CD8-positive, alpha-beta memory T cell (primary cell): ENCODE measurements around the gene ZNF865. TPM values are rescaled to one million over a fixed set of nuclear protein-coding genes. Genes with fewer than 3 reads are reported as not detected.

ENCODE experiments used
- CTCF ChIA-PET: fragments of 350-600 bp; sonication (Branson Sonifier 250); formaldehyde crosslinking; loops from one replicate; lab custom pipeline; 2021; ENCODE audit warnings: antibody characterized with exemption; lab: Charles Lee
- POLR2A ChIA-PET: fragments of 350-600 bp; sonication (Branson Sonifier 250); formaldehyde crosslinking; loops from one replicate; lab custom pipeline; 2021; ENCODE audit warnings: antibody characterized with exemption; lab: Charles Lee
- DNase-seq, 5 donors: peaks; one replicate each; pipeline versions ENCODE4 v3.0.0 to v3.0.0-alpha.2; 2020 to 2022; ENCODE audit warnings: mixed read lengths in 1 of 5
- H3K27ac ChIP-seq: one replicate; pipeline ENCODE4 v1.7.0; 2013; ENCODE audit warnings: low read depth, mild to moderate bottlenecking, low read length, moderate library complexity
- H3K27me3 ChIP-seq: 2 replicates; pipeline ENCODE4 v1.7.0; 2013; ENCODE audit warnings: low read length, mild to moderate bottlenecking; ENCODE audit not compliant: insufficient read depth, poor library complexity, severe bottlenecking
- H3K36me3 ChIP-seq: 2 replicates; pipeline ENCODE4 v1.7.0; 2013; ENCODE audit warnings: mild to moderate bottlenecking, low read length, moderate library complexity; ENCODE audit not compliant: insufficient read depth
- H3K4me1 ChIP-seq: 2 replicates; pipeline ENCODE4 v1.7.0; 2013; ENCODE audit warnings: mild to moderate bottlenecking, low read length, moderate library complexity; ENCODE audit not compliant: insufficient read depth
- H3K4me3 ChIP-seq: 2 replicates; pipeline ENCODE4 v1.7.0; 2013; ENCODE audit warnings: mild to moderate bottlenecking, low read length
- H3K9me3 ChIP-seq: 2 replicates; pipeline ENCODE4 v1.7.0; 2013; ENCODE audit warnings: mild to moderate bottlenecking, low read length
- H3K27ac Mint-ChIP-seq, 8 donors: one replicate each; pipeline ENCODE4 v1.8.0; 2020 to 2021; ENCODE audit warnings: mixed read lengths in 8 of 8, mild to moderate bottlenecking in 6 of 8, inconsistent platforms in 3 of 8, moderate library complexity in 3 of 8
- H3K27me3 Mint-ChIP-seq, 2 donors: one replicate each; pipeline ENCODE4 v1.8.0; 2020 to 2021; ENCODE audit warnings: mixed read lengths in 2 of 2, mild to moderate bottlenecking in 1 of 2, moderate library complexity in 1 of 2
- H3K36me3 Mint-ChIP-seq, 3 donors: one replicate each; pipeline ENCODE4 v1.8.0; 2020 to 2021; ENCODE audit warnings: mixed read lengths in 3 of 3, inconsistent platforms in 1 of 3, mild to moderate bottlenecking in 1 of 3
- H3K4me1 Mint-ChIP-seq, 3 donors: one replicate each; pipeline ENCODE4 v1.8.0; 2020 to 2021; ENCODE audit warnings: mixed read lengths in 3 of 3, inconsistent platforms in 1 of 3, mild to moderate bottlenecking in 1 of 3
- H3K4me3 Mint-ChIP-seq, 7 donors: one replicate each; pipeline ENCODE4 v1.8.0; 2020 to 2021; ENCODE audit warnings: mixed read lengths in 7 of 7, mild to moderate bottlenecking in 6 of 7, moderate library complexity in 4 of 7, inconsistent platforms in 2 of 7
- H3K9me3 Mint-ChIP-seq, 5 donors: one replicate each; pipeline ENCODE4 v1.8.0; 2020 to 2022; ENCODE audit warnings: mixed read lengths in 5 of 5, mild to moderate bottlenecking in 3 of 5, moderate library complexity in 2 of 5, inconsistent platforms in 1 of 5
- polyA plus RNA-seq: library from polyadenylated mRNA; unstranded; fragments of 300-500 nt; fragmentation: Illumina TruSeq; gene quantifications from one replicate; pipeline ENCODE4 v1.2.3, GENCODE V29; 2021
- total RNA-seq, 2 experiments: library from RNA; stranded (reverse); gene quantifications; one replicate each; pipeline ENCODE4 v1.2.3, GENCODE V29; 2021

The ZNF865 gene
- total and polyA plus RNA-seq, 3 experiments from 2014 or later = 0.21 to 15.3 (median 12.7) TPM

DNA sequence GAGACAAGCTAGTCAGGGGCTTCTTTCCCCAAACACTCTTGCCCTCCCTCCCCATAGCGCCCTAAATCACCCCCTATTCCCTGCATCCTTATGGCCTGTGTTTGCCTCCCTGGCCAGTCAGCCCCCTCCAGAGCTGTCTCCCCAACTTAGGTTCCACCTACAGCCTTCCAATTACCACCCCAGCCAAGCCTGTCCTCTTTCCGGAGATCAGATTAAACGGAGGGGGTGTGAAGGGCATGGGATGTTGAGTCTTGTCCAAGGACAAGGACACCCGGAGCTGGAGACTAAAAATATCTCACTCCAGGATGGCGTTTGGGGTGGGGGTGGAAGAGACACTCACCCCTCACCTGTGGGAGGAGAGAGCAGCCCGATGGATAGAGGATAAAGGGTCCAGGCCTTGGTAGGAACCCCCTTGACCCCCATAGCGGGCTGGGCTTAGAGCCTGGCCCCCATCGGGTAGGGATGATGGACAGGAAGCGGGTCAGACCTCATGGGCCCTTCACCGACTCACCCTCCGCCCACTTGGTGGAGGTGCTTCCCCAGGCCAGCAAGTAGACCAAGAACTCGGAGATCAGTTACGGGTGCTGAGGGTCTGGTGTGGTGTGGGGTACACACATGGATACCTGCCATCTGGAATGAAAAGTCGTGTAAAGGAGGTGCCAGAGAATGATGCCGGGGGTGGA, 6.0 kb downstream of the ZNF865 start:
- Mint-ChIP-seq H3K36me3 (peaks cover 4 to 61% (median 8%) of the 10 kb centered on the region in 3 donors), H3K9me3 (no peaks in the 10 kb centered on the region), H3K27ac (peak overlapping the region in 3 of 8 donors; percentile 19 to 75 (median 46)), H3K4me1 (peaks cover 36 to 60% (median 57%) of the 10 kb centered on the region in 3 donors), H3K4me3 (peak overlapping the region in 1 of 7 donors; percentile 18), H3K27me3 (no peaks in the 10 kb centered on the region)
- DNase-seq = no peak
- Histone ChIP-seq H3K36me3 (peaks cover 6% of the 10 kb centered on the region), H3K9me3 (no peaks in the 10 kb centered on the region), H3K27ac (no peak overlapping the region), H3K27me3 (no peaks in the 10 kb centered on the region), H3K4me1 (peaks cover 13% of the 10 kb centered on the region), H3K4me3 (no peak overlapping the region)
- ChIA-PET CTCF (interaction anchor here (0.9 kb wide), 1 partner anchor 108 kb away, joined by 3 read pairs; no protein-coding TSS in a partner anchor), POLR2A (no interaction called here)

DNA sequence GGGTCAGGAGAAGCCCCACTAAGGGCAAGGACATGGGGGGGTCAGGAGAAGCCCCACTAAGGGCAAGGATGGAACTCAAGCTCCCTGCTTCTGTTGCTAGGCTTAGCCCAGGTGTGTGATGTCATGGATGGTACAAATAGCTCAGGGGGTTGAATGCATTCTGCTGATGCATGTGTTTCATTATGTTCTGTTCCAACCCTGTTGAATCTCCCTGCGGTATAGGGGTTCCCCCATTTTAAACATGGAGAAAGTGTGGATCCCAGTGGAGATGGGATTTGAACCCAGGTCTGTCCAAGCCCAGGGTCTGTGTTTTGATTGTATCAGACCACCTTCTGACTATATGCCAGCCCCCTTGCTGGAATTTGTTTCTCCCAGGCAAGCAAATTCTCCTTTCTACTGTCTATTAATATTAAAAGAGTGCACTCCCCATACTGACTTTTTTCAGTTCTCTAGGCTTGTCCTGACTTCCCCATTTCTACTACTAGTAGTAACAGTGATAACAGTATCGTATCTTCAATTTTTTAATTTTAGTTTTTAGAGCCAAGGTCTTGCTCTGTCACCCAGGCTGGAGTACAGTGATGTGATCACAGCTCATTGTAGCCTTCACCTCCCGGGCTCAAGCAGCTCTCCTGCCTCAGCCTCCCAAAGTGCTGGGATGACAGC, 6.7 kb downstream of the ZNF865 start:
- Histone ChIP-seq H3K4me3 (no peak overlapping the region), H3K27me3 (no peaks in the 10 kb centered on the region), H3K27ac (no peak overlapping the region), H3K4me1 (peaks cover 6% of the 10 kb centered on the region), H3K36me3 (peaks cover 6% of the 10 kb centered on the region), H3K9me3 (no peaks in the 10 kb centered on the region)
- Mint-ChIP-seq H3K4me1 (peaks cover 30 to 53% (median 51%) of the 10 kb centered on the region in 3 donors), H3K27me3 (no peaks in the 10 kb centered on the region), H3K9me3 (no peaks in the 10 kb centered on the region), H3K27ac (peak overlapping the region in 6 of 8 donors; percentile 9 to 72 (median 42)), H3K4me3 (no peak overlapping the region), H3K36me3 (peaks cover 4 to 62% (median 8%) of the 10 kb centered on the region in 3 donors)
- no peak for DNase-seq
- POLR2A ChIA-PET = no interaction called here
- CTCF ChIA-PET = no interaction called here

DNA sequence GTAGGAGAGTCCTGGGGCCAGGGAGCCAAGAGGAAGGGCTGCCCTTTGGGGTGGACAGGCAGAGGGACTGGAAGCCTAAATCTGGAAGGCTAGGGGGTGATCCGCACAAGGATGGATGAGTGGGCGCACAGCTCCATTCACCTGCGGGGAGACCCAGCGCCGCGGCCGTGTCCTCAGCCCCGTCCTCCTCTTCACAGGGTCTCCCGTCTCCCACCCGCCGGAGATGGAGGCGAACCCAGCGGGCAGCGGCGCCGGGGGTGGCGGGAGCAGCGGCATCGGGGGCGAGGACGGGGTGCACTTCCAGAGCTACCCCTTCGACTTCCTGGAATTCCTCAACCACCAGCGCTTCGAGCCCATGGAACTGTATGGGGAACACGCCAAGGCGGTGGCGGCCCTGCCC, 7.9 kb downstream of the ZNF865 start:
- CTCF ChIA-PET = interaction anchor here (0.5 kb wide), 1 partner anchor 18 kb away, joined by 3 read pairs; no protein-coding TSS in a partner anchor

DNA sequence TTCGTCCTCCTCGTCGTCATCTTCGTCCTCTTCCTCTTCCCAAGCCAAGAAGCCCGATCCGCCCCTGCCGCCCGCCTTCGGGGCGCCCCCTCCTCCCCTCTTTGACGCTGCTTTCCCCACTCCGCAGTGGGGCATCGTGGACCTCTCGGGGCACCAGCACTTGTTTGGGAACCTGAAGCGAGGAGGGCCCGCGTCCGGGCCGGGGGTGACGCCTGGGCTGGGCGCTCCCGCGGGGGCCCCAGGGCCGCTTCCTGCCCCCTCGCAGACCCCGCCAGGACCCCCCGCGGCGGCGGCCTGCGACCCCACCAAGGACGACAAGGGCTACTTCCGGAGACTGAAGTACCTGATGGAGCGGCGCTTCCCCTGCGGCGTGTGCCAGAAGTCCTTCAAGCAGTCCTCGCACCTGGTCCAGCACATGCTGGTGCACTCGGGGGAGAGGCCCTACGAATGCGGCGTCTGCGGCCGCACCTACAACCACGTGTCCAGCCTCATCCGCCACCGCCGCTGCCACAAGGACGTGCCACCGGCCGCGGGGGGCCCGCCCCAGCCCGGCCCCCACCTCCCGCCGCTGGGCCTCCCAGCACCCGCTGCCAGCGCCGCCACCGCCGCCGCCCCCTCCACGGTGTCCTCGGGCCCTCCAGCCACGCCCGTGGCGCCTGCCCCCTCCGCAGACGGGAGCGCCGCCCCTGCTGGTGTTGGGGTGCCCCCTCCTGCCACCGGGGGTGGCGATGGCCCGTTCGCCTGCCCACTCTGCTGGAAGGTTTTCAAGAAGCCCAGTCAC, 8.7 kb downstream of the ZNF865 start:
- Histone ChIP-seq H3K9me3 (no peaks in the 10 kb centered on the region), H3K27ac (no peak overlapping the region), H3K27me3 (no peaks in the 10 kb centered on the region), H3K4me3 (no peak overlapping the region), H3K36me3 (peaks cover 6% of the 10 kb centered on the region), H3K4me1 (no peaks in the 10 kb centered on the region)
- H3K27me3 Mint-ChIP-seq = no peaks in the 10 kb centered on the region
- ChIA-PET POLR2A (no interaction called here), CTCF (interaction anchor here (0.5 kb wide), 1 partner anchor 18 kb away, joined by 3 read pairs; no protein-coding TSS in a partner anchor)
- H3K4me1 Mint-ChIP-seq = peaks cover 22 to 36% (median 36%) of the 10 kb centered on the region in 3 donors
- H3K9me3 Mint-ChIP-seq = no peaks in the 10 kb centered on the region
- no peak overlapping the region for H3K27ac Mint-ChIP-seq
- H3K4me3 Mint-ChIP-seq = no peak overlapping the region
- H3K36me3 Mint-ChIP-seq = peaks cover 4 to 54% (median 11%) of the 10 kb centered on the region in 3 donors
- DNase-seq = no peak

More for the DNA sequence above, 7.9 kb downstream of the ZNF865 start:
- H3K27me3 Mint-ChIP-seq = no peaks in the 10 kb centered on the region
- Histone ChIP-seq H3K27ac (no peak overlapping the region), H3K4me1 (no peaks in the 10 kb centered on the region), H3K9me3 (no peaks in the 10 kb centered on the region), H3K4me3 (no peak overlapping the region), H3K36me3 (peaks cover 6% of the 10 kb centered on the region), H3K27me3 (no peaks in the 10 kb centered on the region)
- H3K4me1 Mint-ChIP-seq = peaks cover 24 to 42% (median 41%) of the 10 kb centered on the region in 3 donors
- H3K36me3 Mint-ChIP-seq = peaks cover 4 to 60% (median 9%) of the 10 kb centered on the region in 3 donors
- DNase-seq = no peak
- H3K27ac Mint-ChIP-seq = peak overlapping the region in 1 of 8 donors; percentile 47
- POLR2A ChIA-PET = no interaction called here
- H3K4me3 Mint-ChIP-seq = no peak overlapping the region
- H3K9me3 Mint-ChIP-seq = no peaks in the 10 kb centered on the region

DNA sequence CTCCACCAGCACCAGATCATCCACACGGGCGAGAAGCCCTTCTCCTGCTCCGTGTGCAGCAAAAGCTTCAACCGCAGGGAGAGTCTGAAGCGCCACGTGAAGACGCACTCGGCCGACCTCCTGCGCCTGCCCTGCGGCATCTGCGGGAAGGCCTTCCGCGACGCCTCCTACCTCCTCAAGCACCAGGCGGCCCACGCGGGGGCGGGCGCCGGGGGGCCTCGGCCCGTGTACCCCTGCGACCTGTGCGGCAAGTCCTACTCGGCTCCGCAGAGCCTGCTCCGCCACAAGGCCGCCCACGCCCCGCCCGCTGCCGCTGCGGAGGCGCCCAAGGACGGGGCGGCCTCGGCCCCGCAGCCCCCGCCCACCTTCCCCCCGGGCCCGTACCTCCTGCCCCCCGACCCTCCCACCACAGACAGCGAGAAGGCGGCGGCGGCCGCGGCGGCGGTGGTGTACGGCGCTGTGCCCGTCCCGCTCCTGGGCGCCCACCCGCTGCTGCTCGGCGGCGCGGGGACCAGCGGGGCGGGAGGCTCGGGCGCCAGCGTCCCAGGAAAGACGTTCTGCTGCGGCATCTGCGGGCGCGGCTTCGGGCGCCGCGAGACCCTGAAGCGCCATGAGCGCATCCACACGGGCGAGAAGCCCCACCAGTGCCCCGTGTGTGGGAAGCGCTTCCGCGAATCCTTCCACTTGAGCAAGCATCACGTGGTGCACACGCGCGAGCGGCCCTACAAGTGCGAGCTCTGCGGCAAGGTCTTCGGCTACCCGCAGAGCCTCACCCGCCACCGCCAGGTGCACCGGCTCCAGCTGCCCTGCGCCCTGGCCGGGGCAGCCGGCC, 9.5 kb downstream of the ZNF865 start:
- POLR2A ChIA-PET = interaction anchor here (0.5 kb wide), 1 partner anchor 20 kb away, joined by 6 read pairs; no protein-coding TSS in a partner anchor
- H3K27ac ChIP-seq = no peak overlapping the region
- Mint-ChIP-seq H3K27ac (no peak overlapping the region), H3K4me3 (no peak overlapping the region), H3K9me3 (no peaks in the 10 kb centered on the region), H3K36me3 (peaks cover under 1 to 48% (median 7%) of the 10 kb centered on the region in 3 donors), H3K27me3 (no peaks in the 10 kb centered on the region), H3K4me1 (peaks cover 20 to 35% (median 34%) of the 10 kb centered on the region in 3 donors)
- H3K4me3 ChIP-seq = no peak overlapping the region
- CTCF ChIA-PET = interaction anchor here (0.7 kb wide), 1 partner anchor 17 kb away, joined by 3 read pairs; no protein-coding TSS in a partner anchor
- no peaks in the 10 kb centered on the region for H3K4me1 ChIP-seq
- no peak for DNase-seq
- no peaks in the 10 kb centered on the region for H3K27me3 ChIP-seq
- peaks cover under 1% of the 10 kb centered on the region for H3K36me3 ChIP-seq
- H3K9me3 ChIP-seq = no peaks in the 10 kb centered on the region

DNA sequence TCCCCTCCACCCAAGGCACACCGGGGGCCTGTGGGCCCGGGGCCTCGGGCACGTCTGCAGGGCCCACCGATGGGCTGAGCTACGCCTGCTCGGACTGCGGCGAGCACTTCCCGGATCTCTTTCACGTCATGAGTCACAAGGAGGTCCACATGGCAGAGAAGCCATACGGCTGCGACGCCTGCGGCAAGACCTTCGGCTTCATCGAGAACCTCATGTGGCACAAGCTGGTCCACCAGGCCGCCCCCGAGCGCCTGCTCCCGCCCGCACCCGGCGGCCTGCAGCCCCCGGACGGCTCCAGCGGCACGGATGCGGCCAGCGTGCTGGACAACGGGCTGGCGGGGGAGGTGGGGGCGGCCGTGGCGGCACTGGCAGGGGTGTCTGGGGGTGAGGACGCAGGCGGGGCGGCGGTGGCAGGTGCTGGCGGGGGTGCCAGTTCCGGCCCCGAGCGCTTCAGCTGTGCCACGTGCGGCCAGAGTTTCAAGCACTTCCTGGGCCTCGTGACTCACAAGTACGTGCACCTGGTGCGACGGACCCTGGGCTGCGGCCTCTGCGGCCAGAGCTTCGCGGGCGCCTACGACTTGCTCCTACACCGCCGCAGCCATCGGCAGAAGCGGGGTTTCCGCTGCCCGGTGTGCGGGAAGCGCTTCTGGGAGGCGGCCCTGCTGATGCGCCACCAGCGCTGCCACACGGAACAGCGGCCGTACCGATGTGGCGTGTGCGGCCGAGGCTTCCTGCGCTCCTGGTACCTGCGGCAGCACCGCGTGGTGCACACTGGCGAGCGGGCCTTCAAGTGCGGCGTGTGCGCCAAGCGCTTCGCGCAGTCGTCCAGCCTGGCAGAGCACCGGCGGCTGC, 10.3 kb downstream of the ZNF865 start:
- Mint-ChIP-seq H3K9me3 (no peaks in the 10 kb centered on the region), H3K27me3 (no peaks in the 10 kb centered on the region), H3K36me3 (peaks cover 0 to 43% (median 7%) of the 10 kb centered on the region in 3 donors), H3K27ac (no peak overlapping the region), H3K4me1 (peaks cover 23 to 38% (median 34%) of the 10 kb centered on the region in 3 donors), H3K4me3 (no peak overlapping the region)
- no peak for DNase-seq
- ChIA-PET CTCF (interaction anchor here (0.7 kb wide), 1 partner anchor 16 kb away, joined by 3 read pairs; no protein-coding TSS in a partner anchor), POLR2A (no interaction called here)
- no peaks in the 10 kb centered on the region for H3K27me3 ChIP-seq
- no peak overlapping the region for H3K27ac ChIP-seq
- H3K36me3 ChIP-seq = no peaks in the 10 kb centered on the region
- no peak overlapping the region for H3K4me3 ChIP-seq
- peaks cover 7% of the 10 kb centered on the region for H3K4me1 ChIP-seq
- H3K9me3 ChIP-seq = no peaks in the 10 kb centered on the region
